Activated CD4-positive, alpha-beta T cell treated with anti-CD3 and anti-CD28 coated beads, Interleukin-2, amount 50 U/mL, for 16 hours (primary cell): Measurements from ENCODE around the gene HECTD2.
"Not testable (repeated sequence)": the region's sequence is repeated elsewhere in the genome, so short reads cannot be mapped to it uniquely, and the experiment has no call there.

ENCODE experiments used
- DNase-seq: peaks from one replicate; pipeline ENCODE4 v3.0.0-alpha.2; 2020

HECTD2 gene

GRCh38 chr10:91477236-91477635 lies 67.1 kb downstream of the HECTD2 start:
- DNase-seq: no peak

GRCh38 chr10:91479583-91479982 lies 69.4 kb downstream of the HECTD2 start:
- no peak for DNase-seq

- no peak for DNase-seq
Observed at GRCh38 chr10:91487911-91488582, 77.9 kb downstream of the HECTD2 start.

GRCh38 chr10:91493313-91493712 lies 83.2 kb downstream of the HECTD2 start:
- DNase-seq: no peak

GRCh38 chr10:91495402-91495801 lies 85.3 kb downstream of the HECTD2 start:
- DNase-seq: no peak

GRCh38 chr10:91496016-91496415 lies 85.9 kb downstream of the HECTD2 start:
- DNase-seq: no peak

- peak; percentile 44 for DNase-seq
Observed at GRCh38 chr10:91511549-91512330, 101.6 kb downstream of the HECTD2 start.

- no peak for DNase-seq
Observed at GRCh38 chr10:91512458-91512857, 102.3 kb downstream of the HECTD2 start.

GRCh38 chr10:91513598-91514424 lies 103.7 kb downstream of the HECTD2 start:
- no peak for DNase-seq

GRCh38 chr10:91514787-91515186 lies 104.6 kb downstream of the HECTD2 start:
- no peak for DNase-seq

- DNase-seq: no peak
Observed at GRCh38 chr10:91517394-91517793, 107.2 kb downstream of the HECTD2 start.

- DNase-seq: no peak
Observed at GRCh38 chr10:91519899-91520514, 109.9 kb downstream of the HECTD2 start.

GRCh38 chr10:91520661-91521060 lies 110.5 kb downstream of the HECTD2 start:
- no peak for DNase-seq

GRCh38 chr10:91521439-91521838 lies 111.3 kb downstream of the HECTD2 start:
- no peak for DNase-seq

GRCh38 chr10:91525896-91526712 lies 116.0 kb downstream of the HECTD2 start:
- DNase-seq: no peak

- no peak for DNase-seq
Observed at GRCh38 chr10:91528080-91528479, 117.9 kb downstream of the HECTD2 start.

- DNase-seq: no peak
Observed at GRCh38 chr10:91528768-91529167, 118.6 kb downstream of the HECTD2 start.

- DNase-seq: not testable (repeated sequence)
Observed at GRCh38 chr10:91534789-91535188, 124.6 kb downstream of the HECTD2 start.

GRCh38 chr10:91536111-91536510 lies 126.0 kb downstream of the HECTD2 start:
- DNase-seq: no peak

- DNase-seq: no peak
Observed at GRCh38 chr10:91536733-91537132, 126.6 kb downstream of the HECTD2 start.

GRCh38 chr10:91537614-91538383 lies 127.7 kb downstream of the HECTD2 start:
- DNase-seq: no peak
